Thoracic aorta (tissue), 2 donors: ENCODE data around the gene SEL1L3. TPM values are rescaled to one million over a fixed set of nuclear protein-coding genes. Genes with fewer than 3 reads are reported as not detected.

Source experiments
- ATAC-seq: fragments of 150-250 bp; one replicate; pipeline ENCODE4 v1.8.0; 2017; ENCODE audit warnings: low read depth; ENCODE audit not compliant: insufficient number of reproducible peaks, low FRiP score
- DNase-seq: peaks from one replicate; pipeline ENCODE4 v3.0.0-alpha.2; 2020; ENCODE audit warnings: low spot score
- H3K27ac ChIP-seq, 2 donors: fragments of 200-600 bp; sonication (generic); 1 replicate in 1 of 2; 2 replicates in 1 of 2; pipeline ENCODE4 v1.5.1; 2016; ENCODE audit warnings: mild to moderate bottlenecking in 2 of 2, moderate library complexity in 2 of 2
- H3K27me3 ChIP-seq: fragments of 200-600 bp; sonication (generic); replicated peaks from 2 replicates; pipeline ENCODE4 v1.6.0; 2016; ENCODE audit warnings: mild to moderate bottlenecking; ENCODE audit not compliant: insufficient read depth
- H3K36me3 ChIP-seq: fragments of 200-600 bp; sonication (generic); one replicate; pipeline ENCODE4 v1.5.1; 2016
- H3K4me1 ChIP-seq, 2 donors: fragments of 200-600 bp; sonication (generic); 1 replicate in 1 of 2; 2 replicates in 1 of 2; pipeline versions ENCODE4 v1.5.1 to v1.6.0; 2016; ENCODE audit warnings: low read depth in 2 of 2, mild to moderate bottlenecking in 1 of 2; ENCODE audit not compliant: control insufficient read depth in 1 of 2
- H3K4me3 ChIP-seq: fragments of 200-600 bp; sonication (generic); 2 replicates; pipeline ENCODE4 v1.5.1; 2016; ENCODE audit warnings: mild to moderate bottlenecking
- H3K9me3 ChIP-seq: fragments of 200-600 bp; sonication (generic); 2 replicates; pipeline ENCODE4 v1.5.1; 2016
- CTCF ChIP-seq: fragments of 200-600 bp; sonication (generic); IDR thresholded peaks from one replicate; pipeline ENCODE4 v1.5.1; 2019; ENCODE audit warnings: antibody characterized with exemption
- total RNA-seq, 2 donors: library from RNA; depleted of rRNA; stranded (reverse); fragments of >200 nt; gene quantifications; one replicate each; pipeline versions ENCODE4 v1.1.0 to v1.2.3, GENCODE V29; 2016

Gene SEL1L3
- total RNA-seq, 2 donors from 2014 or later = 9.9 to 34.8 TPM

GRCh38 chr4:25767877-25768725 lies 94.7 kb downstream of the SEL1L3 start:
- ATAC-seq (no peak), DNase-seq (no peak)
- Histone ChIP-seq H3K36me3 (no peaks in the 10 kb centered on the region), H3K4me3 (no peak overlapping the region), H3K4me1 (no peaks in the 10 kb centered on the region), H3K9me3 (no peaks in the 10 kb centered on the region), H3K27ac (no peak overlapping the region), H3K27me3 (no peaks in the 10 kb centered on the region)
- TF ChIP-seq CTCF = peak; percentile 48

- Histone ChIP-seq H3K9me3 (no peaks in the 10 kb centered on the region), H3K4me1 (no peaks in the 10 kb centered on the region), H3K36me3 (no peaks in the 10 kb centered on the region), H3K27me3 (no peaks in the 10 kb centered on the region), H3K4me3 (no peak overlapping the region), H3K27ac (no peak overlapping the region)
- DNase-seq = no peak
- no peak for TF ChIP-seq CTCF
- ATAC-seq = no peak
Measured at GRCh38 chr4:25760518-25761157, 102.2 kb downstream of the SEL1L3 start.

GRCh38 chr4:25760048-25760447 lies 102.7 kb downstream of the SEL1L3 start:
- Histone ChIP-seq H3K4me1 (no peaks in the 10 kb centered on the region), H3K9me3 (no peaks in the 10 kb centered on the region), H3K27ac (no peak overlapping the region), H3K4me3 (no peak overlapping the region), H3K36me3 (no peaks in the 10 kb centered on the region), H3K27me3 (no peaks in the 10 kb centered on the region)
- DNase-seq = no peak
- no peak for ATAC-seq
- TF ChIP-seq CTCF = no peak

GRCh38 chr4:25759101-25759500 lies 103.7 kb downstream of the SEL1L3 start:
- Histone ChIP-seq H3K4me1 (no peaks in the 10 kb centered on the region), H3K4me3 (no peak overlapping the region), H3K27me3 (no peaks in the 10 kb centered on the region), H3K9me3 (no peaks in the 10 kb centered on the region), H3K36me3 (no peaks in the 10 kb centered on the region), H3K27ac (no peak overlapping the region)
- ATAC-seq = no peak
- no peak for TF ChIP-seq CTCF
- no peak for DNase-seq

- DNase-seq = no peak
- no peaks in the 10 kb centered on the region for H3K36me3 ChIP-seq
- no peak for ATAC-seq
- no peaks in the 10 kb centered on the region for H3K27me3 ChIP-seq
- no peak overlapping the region for H3K27ac ChIP-seq
- TF ChIP-seq CTCF = no peak
- no peaks in the 10 kb centered on the region for H3K4me1 ChIP-seq
- H3K4me3 ChIP-seq = no peak overlapping the region
- H3K9me3 ChIP-seq = no peaks in the 10 kb centered on the region
Measured at GRCh38 chr4:25757452-25757851, 105.3 kb downstream of the SEL1L3 start.
